ENCODE data around the gene CREBBP. TPM values are rescaled to one million over a fixed set of nuclear protein-coding genes. Genes with fewer than 3 reads are reported as not detected.
A peak's percentile ranks its signal among the peaks of the same experiment; 100 is the strongest.

CREBBP gene
- total and polyA plus RNA-seq, 5 experiments from 2014 or later = 2.9 to 167 (median 12.0) TPM

DNA sequence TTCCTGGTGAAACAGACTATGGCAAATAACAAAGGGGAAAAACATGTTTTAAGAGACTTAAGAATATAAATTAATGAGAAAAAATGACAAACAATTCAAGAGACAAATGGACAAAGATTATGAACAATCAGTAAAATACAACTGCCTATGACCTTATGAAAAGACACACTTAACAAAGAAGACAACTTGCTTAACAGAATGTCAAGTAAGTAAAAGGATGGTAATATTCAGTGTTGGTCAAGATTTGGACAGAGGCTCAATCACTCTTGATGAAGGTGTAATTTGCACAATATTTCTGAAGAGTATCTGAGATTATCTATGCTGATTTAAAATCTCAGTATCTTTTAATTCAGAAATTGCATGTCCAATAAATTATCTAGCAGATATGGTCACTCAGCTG, 34.4 kb downstream of the CREBBP start:
- H3K4me1 Mint-ChIP-seq = peaks cover 27 to 74% (median 64%) of the 10 kb centered on the region in 4 donors
- peaks cover 0 to 65% (median 8%) of the 10 kb centered on the region in 3 donors for H3K36me3 Mint-ChIP-seq
- peak overlapping the region in 1 of 10 donors; percentile 39 for H3K4me3 Mint-ChIP-seq
- DNase-seq (no peak), ATAC-seq (no peak)
- POLR2A ChIA-PET = no interaction called here
- H3K9me3 Mint-ChIP-seq = no peaks in the 10 kb centered on the region
- H3K27ac Mint-ChIP-seq = peak overlapping the region in 3 of 10 donors; percentile 5 to 19 (median 9)
- H3K27me3 Mint-ChIP-seq = no peaks in the 10 kb centered on the region

DNA sequence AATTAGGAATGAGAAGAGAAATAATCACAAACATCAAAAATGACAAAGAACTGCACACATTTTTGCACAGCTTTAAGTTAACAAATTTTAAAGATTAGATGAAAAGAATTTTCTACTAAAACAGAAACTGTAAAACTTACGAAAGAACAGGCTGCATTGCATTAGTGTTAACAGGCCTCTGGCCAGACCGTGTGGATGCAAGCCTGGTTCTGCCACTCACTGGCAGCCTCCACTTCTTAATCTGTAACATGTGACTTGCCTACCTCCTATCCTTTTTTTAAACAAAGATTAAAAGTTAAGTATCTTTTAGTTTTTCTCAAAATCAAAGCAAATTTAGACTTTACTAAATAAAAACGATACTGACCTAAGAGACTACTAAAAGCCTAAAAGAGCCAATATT, 37.5 kb downstream of the CREBBP start:
- H3K36me3 Mint-ChIP-seq = peaks cover 0 to 50% (median 8%) of the 10 kb centered on the region in 3 donors
- no peak for DNase-seq
- ATAC-seq = no peak
- H3K4me3 Mint-ChIP-seq = peak overlapping the region in 2 of 10 donors; percentile 14 to 39
- no peaks in the 10 kb centered on the region for H3K27me3 Mint-ChIP-seq
- no peak overlapping the region for H3K27ac Mint-ChIP-seq
- H3K9me3 Mint-ChIP-seq = no peaks in the 10 kb centered on the region
- peaks cover 29 to 85% (median 69%) of the 10 kb centered on the region in 4 donors for H3K4me1 Mint-ChIP-seq
- POLR2A ChIA-PET = interaction anchor here (0.9 kb wide), 1 partner anchor 80 kb away, joined by 6 read pairs; no protein-coding TSS in a partner anchor

DNA sequence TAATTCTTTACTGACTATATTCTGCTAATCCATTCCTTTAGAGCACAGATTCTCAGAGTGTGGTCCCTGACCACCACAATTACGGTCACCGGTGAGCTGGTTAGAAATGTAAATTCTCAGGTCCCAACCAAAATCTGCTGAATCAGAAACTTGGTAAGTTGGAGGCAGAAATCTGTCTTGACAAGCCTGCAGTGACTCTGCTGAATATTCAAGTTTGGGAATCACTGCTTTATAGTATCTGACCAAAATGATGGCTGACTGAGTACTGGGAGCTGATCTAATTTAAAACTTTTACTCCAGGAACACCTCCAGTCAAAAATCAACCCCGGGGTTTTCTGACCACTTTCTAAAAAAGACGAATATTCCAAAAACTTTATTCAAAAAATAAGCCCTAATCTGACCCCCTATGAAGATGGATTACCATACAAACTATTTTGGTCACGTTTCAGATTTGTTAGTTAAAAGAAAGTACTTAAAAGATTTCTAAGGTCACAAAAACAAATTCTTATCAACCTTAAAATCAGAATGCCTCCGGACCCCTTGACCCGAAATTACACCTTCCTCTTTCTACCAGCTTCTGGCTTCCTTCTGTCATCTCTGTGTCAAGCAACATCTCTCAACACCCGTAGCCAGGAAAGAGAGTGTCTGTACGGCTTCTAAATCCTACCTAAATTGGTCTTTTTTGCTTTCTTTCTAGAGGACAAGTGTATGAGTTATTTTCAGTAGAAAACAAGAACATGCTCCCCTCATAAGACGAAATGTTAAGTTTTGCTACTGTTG, 38.6 kb downstream of the CREBBP start:
- Mint-ChIP-seq H3K4me1 (peaks cover 24 to 81% (median 64%) of the 10 kb centered on the region in 4 donors), H3K9me3 (no peaks in the 10 kb centered on the region), H3K4me3 (peak overlapping the region in 7 of 10 donors; percentile 18 to 58 (median 36)), H3K27ac (peak overlapping the region in 6 of 10 donors; percentile 4 to 83 (median 57)), H3K36me3 (peaks cover 0 to 43% (median 5%) of the 10 kb centered on the region in 3 donors), H3K27me3 (no peaks in the 10 kb centered on the region)
- DNase-seq (no peak), ATAC-seq (no peak)
- POLR2A ChIA-PET = no interaction called here

DNA sequence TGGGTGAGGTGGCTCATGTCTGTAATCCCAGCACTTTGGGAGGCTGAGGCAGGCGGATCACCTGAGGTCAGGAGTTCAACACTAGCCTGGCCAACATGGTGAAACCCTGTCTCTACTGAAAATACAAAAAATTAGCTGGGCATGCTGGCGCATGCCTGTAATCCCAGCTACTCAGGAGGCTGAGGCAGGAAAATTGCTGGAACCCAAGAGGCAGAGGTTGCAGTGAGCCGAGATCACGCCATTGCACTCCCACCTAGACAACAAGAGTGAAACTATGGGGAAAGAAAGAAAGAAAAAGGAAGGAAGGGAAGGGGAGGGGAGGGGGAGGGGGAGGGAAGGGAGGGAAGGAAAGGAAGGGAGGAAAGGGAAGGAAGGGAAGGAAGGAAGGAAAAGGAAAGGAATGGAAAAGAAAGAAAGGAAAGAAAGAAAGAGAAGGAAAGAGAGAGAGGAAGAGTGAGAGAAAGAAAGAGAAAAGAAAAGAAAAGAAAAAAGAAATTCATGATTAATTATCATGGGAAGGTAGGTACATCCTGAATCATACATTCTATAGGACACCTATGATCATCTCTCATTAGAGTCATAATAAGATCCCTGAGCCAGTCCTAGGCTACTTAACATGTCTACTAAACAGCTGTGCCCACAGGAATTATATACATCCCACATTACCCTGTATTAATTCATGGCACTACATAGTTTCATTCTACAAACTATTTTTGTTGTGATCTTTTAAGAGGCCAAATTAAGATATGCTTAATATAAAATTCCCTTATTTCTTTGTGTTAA, 40.9 kb downstream of the CREBBP start:
- DNase-seq (no peak), ATAC-seq (no peak)
- Mint-ChIP-seq H3K36me3 (peaks cover under 1 to 39% (median 4%) of the 10 kb centered on the region in 3 donors), H3K27ac (peak overlapping the region in 3 of 10 donors; percentile 20 to 53 (median 37)), H3K9me3 (no peaks in the 10 kb centered on the region), H3K4me3 (peak overlapping the region in 2 of 10 donors; percentile 35 to 39), H3K4me1 (peaks cover 20 to 69% (median 46%) of the 10 kb centered on the region in 4 donors), H3K27me3 (no peaks in the 10 kb centered on the region)
- POLR2A ChIA-PET = no interaction called here

DNA sequence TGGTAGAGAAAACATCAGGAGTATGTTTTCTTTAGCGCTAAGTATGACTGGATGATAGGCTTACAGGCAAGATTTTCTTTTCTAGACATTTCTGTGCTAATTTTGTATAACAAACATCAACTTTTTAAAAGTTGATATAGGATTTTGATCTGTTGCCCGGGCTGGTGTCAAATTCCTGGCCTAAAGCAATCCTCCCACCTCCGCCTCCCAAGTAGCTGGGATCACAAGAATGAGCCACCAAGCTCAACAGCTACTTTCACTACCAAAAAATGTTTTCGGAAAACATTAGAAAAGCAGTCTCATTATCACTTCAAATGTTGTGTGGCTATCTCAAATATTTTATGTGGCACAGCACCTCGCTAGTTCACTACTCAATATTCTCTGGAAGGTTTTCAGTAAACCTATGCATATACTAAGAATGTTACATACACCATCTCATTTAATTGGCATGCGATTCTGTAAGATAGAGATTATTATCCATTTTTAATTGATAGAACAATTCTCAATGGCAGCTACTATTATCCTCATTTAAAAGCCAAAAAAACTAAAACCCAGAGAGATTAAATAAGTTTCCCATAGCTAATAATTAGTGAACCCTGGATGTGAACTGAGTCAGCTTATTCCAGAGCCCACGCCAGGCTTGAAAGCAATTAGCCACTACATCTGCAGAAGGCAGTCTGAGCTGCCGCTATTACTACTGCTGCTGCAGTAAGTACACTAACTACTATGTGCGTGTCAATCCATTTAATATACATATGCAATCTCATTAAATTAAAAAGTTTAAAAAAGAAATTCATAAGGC, 41.7 kb downstream of the CREBBP start:
- H3K4me3 Mint-ChIP-seq = no peak overlapping the region
- POLR2A ChIA-PET = no interaction called here
- H3K4me1 Mint-ChIP-seq = peaks cover 22 to 71% (median 51%) of the 10 kb centered on the region in 4 donors
- ATAC-seq = no peak
- DNase-seq = no peak
- no peaks in the 10 kb centered on the region for H3K27me3 Mint-ChIP-seq
- peak overlapping the region in 4 of 10 donors; percentile 6 to 53 (median 47) for H3K27ac Mint-ChIP-seq
- peaks cover 0 to 4% (median under 1%) of the 10 kb centered on the region in 9 donors for H3K9me3 Mint-ChIP-seq
- peaks cover 8 to 44% (median 12%) of the 10 kb centered on the region in 3 donors for H3K36me3 Mint-ChIP-seq

DNA sequence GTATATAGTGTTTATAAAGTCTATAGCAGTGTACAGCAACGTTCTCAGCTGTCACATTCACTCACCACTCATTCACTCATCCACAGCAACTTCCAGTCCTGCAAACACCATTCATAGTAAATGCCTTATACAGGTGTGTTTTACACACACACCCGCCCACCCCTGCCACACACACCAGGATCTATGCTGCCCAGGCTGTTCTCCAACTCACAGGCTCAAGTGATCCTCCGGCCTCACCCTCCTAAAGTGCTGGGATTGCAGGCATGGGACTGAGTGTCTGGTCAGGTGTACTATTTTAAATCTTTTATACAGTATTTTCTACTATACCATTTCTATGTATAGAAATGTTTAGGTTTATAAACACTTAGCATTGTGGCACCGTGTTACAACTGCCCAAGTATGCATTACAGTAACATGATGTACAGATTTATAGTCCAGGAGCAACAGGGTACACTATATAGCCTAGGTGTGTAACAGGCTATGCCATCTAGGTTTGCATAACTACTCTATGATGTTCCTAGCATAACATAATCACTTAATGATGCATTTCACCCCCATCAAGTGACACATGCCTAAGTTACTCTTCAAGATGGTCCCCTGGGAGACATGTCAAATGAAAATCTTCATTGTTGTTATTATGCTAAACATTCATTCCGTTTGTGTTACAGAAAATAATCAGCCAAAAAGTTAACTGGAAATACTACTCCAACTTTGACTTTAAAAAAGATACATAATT, 42.5 kb downstream of the CREBBP start:
- H3K4me1 Mint-ChIP-seq = peaks cover 23 to 69% (median 53%) of the 10 kb centered on the region in 4 donors
- H3K27ac Mint-ChIP-seq = peak overlapping the region in 1 of 10 donors; percentile 50
- peak overlapping the region in 1 of 10 donors; percentile 29 for H3K4me3 Mint-ChIP-seq
- DNase-seq = no peak
- peaks cover 0 to 11% (median 7%) of the 10 kb centered on the region in 9 donors for H3K9me3 Mint-ChIP-seq
- peaks cover 16 to 48% (median 20%) of the 10 kb centered on the region in 3 donors for H3K36me3 Mint-ChIP-seq
- no peak for ATAC-seq
- POLR2A ChIA-PET = interaction anchor here (1.0 kb wide), 1 partner anchor 19 kb away, joined by 3 read pairs; no protein-coding TSS in a partner anchor
- no peaks in the 10 kb centered on the region for H3K27me3 Mint-ChIP-seq

DNA sequence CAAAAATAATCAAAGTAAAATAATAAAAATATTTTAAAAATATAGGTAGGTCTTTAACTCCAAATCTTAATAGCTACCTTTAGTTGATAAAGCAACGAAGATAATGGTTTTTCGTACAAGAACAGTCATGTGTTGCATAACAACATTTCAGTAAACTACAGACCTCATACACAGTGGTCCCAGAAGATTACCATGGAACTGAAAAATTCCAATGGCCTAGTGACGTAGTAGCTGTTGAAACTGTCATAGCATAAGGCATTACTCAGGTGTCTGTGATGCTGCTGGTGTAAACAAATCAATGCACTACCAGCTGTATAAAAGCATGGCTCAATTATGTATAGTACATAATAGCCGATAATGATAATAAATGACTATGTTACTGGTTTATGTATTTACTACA, 43.9 kb downstream of the CREBBP start:
- POLR2A ChIA-PET = interaction anchor here (0.6 kb wide), 1 partner anchor 275 kb away, joined by 4 read pairs; no protein-coding TSS in a partner anchor
- H3K4me1 Mint-ChIP-seq = peaks cover 18 to 64% (median 47%) of the 10 kb centered on the region in 4 donors
- H3K27ac Mint-ChIP-seq = no peak overlapping the region

DNA sequence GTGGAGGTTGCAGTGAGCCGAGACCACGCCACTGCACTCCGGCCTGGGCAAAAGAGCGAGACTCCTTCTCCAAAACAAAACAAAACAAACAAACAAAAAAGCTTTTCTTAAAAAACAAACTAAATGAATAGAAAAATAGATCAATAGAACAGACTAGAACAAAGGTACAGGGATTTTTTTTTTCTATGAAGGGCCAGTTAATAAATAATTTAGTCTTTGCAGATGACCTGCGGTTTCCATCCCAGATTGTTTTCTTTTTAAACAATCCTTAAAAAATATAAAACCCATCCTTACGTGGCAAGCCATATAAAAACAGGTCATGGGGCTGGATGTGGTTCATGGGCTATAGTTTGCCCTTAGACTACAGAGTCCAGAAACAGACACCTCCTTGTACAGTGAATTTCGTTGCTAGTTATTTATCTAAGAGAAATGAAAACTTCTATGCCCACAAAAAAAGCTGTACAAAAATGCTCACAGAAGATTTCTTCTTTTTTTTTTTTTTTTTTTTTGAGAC, 45.4 kb downstream of the CREBBP start:
- H3K9me3 Mint-ChIP-seq = peaks cover 0 to 17% (median 13%) of the 10 kb centered on the region in 9 donors
- DNase-seq (no peak), ATAC-seq (no peak)

More for the DNA sequence above, 43.9 kb downstream of the CREBBP start:
- Mint-ChIP-seq H3K4me3 (no peak overlapping the region), H3K27me3 (no peaks in the 10 kb centered on the region), H3K36me3 (peaks cover 26 to 56% (median 31%) of the 10 kb centered on the region in 3 donors), H3K9me3 (peaks cover 0 to 17% (median 12%) of the 10 kb centered on the region in 9 donors)
- ATAC-seq = no peak
- no peak for DNase-seq

DNA sequence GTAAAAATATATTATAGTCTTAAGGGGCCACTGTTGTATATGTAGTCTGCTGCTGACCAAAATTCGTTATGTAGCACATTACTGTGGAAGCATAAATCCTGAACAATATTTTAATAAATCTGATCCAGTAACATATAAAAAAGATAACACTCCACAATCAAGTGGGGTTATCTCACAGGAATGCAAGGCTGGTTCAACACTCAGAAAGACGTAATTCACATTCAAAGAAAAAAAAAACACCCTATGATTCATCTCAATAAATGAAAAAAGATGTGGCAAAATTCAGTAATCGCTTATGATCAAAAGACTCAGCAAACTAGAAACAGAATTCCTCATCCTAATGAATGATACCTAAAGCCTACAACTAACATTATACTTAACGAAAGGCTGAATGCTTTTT, 47.8 kb downstream of the CREBBP start:
- Mint-ChIP-seq H3K9me3 (peaks cover 0 to 17% (median 13%) of the 10 kb centered on the region in 9 donors), H3K27ac (no peak overlapping the region), H3K36me3 (peaks cover 26 to 69% (median 40%) of the 10 kb centered on the region in 3 donors), H3K4me3 (no peak overlapping the region), H3K27me3 (no peaks in the 10 kb centered on the region), H3K4me1 (peaks cover 18 to 60% (median 47%) of the 10 kb centered on the region in 4 donors)
- DNase-seq = no peak
- ATAC-seq = no peak
- POLR2A ChIA-PET = no interaction called here

More for the DNA sequence above, 45.4 kb downstream of the CREBBP start:
- Mint-ChIP-seq H3K4me1 (peaks cover 17 to 63% (median 47%) of the 10 kb centered on the region in 4 donors), H3K27me3 (no peaks in the 10 kb centered on the region), H3K36me3 (peaks cover 26 to 60% (median 34%) of the 10 kb centered on the region in 3 donors), H3K4me3 (no peak overlapping the region), H3K27ac (no peak overlapping the region)
- POLR2A ChIA-PET = no interaction called here

DNA sequence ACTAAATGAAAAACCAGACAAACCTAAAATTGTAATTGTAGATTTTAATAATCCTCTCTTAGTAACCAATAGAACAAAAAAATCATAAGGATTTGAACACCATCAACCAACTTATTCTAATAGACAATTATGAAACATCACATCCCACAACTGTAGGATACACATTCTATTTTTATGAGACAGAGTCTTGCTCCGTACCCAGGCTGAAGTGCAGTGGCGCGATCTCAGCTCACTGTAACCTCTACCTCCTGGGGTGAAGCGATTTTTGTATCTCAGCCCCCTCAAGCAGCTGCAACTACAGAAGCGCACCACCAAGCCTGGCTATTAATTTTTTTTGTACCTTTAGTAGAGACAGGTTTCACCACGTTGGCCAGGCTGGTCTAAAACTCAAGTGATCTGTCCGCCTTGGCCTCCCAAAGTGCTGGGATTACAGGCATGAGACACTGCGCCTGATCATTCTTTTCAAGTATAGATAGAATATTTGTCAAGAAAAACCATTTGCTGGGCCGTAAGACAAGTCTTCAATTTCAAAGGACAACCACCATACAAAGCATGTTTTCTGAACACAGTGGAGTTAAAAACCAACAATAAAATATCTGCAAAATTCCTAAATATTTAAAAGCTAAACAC, 49.8 kb downstream of the CREBBP start:
- Mint-ChIP-seq H3K36me3 (peaks cover 26 to 67% (median 37%) of the 10 kb centered on the region in 3 donors), H3K4me1 (peaks cover 27 to 74% (median 57%) of the 10 kb centered on the region in 4 donors), H3K4me3 (no peak overlapping the region), H3K27me3 (no peaks in the 10 kb centered on the region), H3K9me3 (peaks cover 0 to 17% (median 13%) of the 10 kb centered on the region in 9 donors), H3K27ac (peak overlapping the region in 2 of 10 donors; percentile 32 to 92)
- ATAC-seq (no peak), DNase-seq (no peak)
- POLR2A ChIA-PET = no interaction called here
